HepG2 (cell line): Measurements from ENCODE around the gene CTSA. TPM values are rescaled to one million over a fixed set of nuclear protein-coding genes. Genes with fewer than 3 reads are reported as not detected.

Experiments
- CHD2 ChIP-seq: IDR thresholded peaks from 2 replicates; pipeline ENCODE4 v1.6.1; 2011; ENCODE audit warnings: low read depth, low read length, improper control_type of control experiment
- ELF1 ChIP-seq: sonication (generic); formaldehyde crosslinking; IDR thresholded peaks from 2 replicates; pipeline ENCODE4 v1.4.0; 2020; ENCODE audit warnings: missing genetic modification reagents
- FOXK1 ChIP-seq: sonication (generic); formaldehyde crosslinking; IDR thresholded peaks from 2 replicates; pipeline ENCODE4 v1.4.0; 2020; ENCODE audit warnings: low read depth, missing genetic modification reagents, borderline replicate concordance
- KLF16 ChIP-seq, 2 experiments: sonication (generic) in 1 of 2; formaldehyde crosslinking in 1 of 2; IDR thresholded peaks; 2 replicates each; pipeline versions ENCODE4 v1.6.1 to v1.8.0; 2016 to 2023; ENCODE audit warnings: missing genetic modification reagents in 2 of 2, missing compliant biosample characterization in 1 of 2
- NCOA2 ChIP-seq: sonication (generic); formaldehyde crosslinking; IDR thresholded peaks from 2 replicates; pipeline ENCODE4 v1.8.0; 2022; ENCODE audit warnings: inconsistent platforms
- PHF21A ChIP-seq: sonication (generic); formaldehyde crosslinking; IDR thresholded peaks from 2 replicates; pipeline ENCODE4 v1.5.0; 2020; ENCODE audit warnings: mild to moderate bottlenecking, missing genetic modification reagents
- YEATS2 ChIP-seq: sonication (generic); formaldehyde crosslinking; IDR thresholded peaks from 2 replicates; pipeline ENCODE4 v1.4.0; 2020; ENCODE audit warnings: missing genetic modification reagents, borderline replicate concordance
- ZBTB40 ChIP-seq, 2 experiments: fragments of 450-650 bp in 1 of 2; sonication (generic) in 1 of 2; formaldehyde crosslinking in 1 of 2; IDR thresholded peaks; 2 replicates each; pipeline versions ENCODE4 v1.6.1 to v1.8.0; 2016 to 2022; ENCODE audit warnings: antibody characterized with exemption in 1 of 2, mild to moderate bottlenecking in 1 of 2, missing genetic modification reagents in 1 of 2
- ZNF160 ChIP-seq: sonication (generic); formaldehyde crosslinking; IDR thresholded peaks from 2 replicates; pipeline ENCODE4 v1.8.0; 2022; ENCODE audit warnings: mild to moderate bottlenecking, inconsistent platforms, missing genetic modification reagents
- ZNF362 ChIP-seq: sonication (generic); formaldehyde crosslinking; IDR thresholded peaks from 2 replicates; pipeline ENCODE4 v1.4.0; 2020; ENCODE audit warnings: missing genetic modification reagents, mild to moderate bottlenecking, borderline replicate concordance
- ZNF552 ChIP-seq: sonication (generic); formaldehyde crosslinking; IDR thresholded peaks from 2 replicates; pipeline ENCODE4 v1.9.0; 2022; ENCODE audit warnings: missing genetic modification reagents, mild to moderate bottlenecking, borderline replicate concordance
- ZNF562 ChIP-seq: sonication (generic); formaldehyde crosslinking; IDR thresholded peaks from 2 replicates; pipeline ENCODE4 v1.8.0; 2022; ENCODE audit warnings: missing genetic modification reagents, borderline replicate concordance
- ZNF564 ChIP-seq: sonication (generic); formaldehyde crosslinking; IDR thresholded peaks from 2 replicates; pipeline ENCODE4 v1.8.1; 2023; ENCODE audit warnings: mild to moderate bottlenecking, missing genetic modification reagents
- ZNF724P ChIP-seq: sonication (generic); formaldehyde crosslinking; IDR thresholded peaks from 2 replicates; pipeline ENCODE4 v1.8.0; 2022; ENCODE audit warnings: missing genetic modification reagents, borderline replicate concordance
- ZNF788 ChIP-seq: sonication (generic); formaldehyde crosslinking; IDR thresholded peaks from 2 replicates; pipeline ENCODE4 v1.5.0; 2020; ENCODE audit warnings: mild to moderate bottlenecking, missing genetic modification reagents, borderline replicate concordance
- ZSCAN21 ChIP-seq: sonication (generic); formaldehyde crosslinking; IDR thresholded peaks from 2 replicates; pipeline ENCODE4 v1.8.0; 2022; ENCODE audit warnings: mild to moderate bottlenecking, missing genetic modification reagents, moderate library complexity, borderline replicate concordance
- polyA plus RNA-seq, 8 experiments: library from polyadenylated mRNA; depleted of rRNA in 3 of 8; stranded (reverse) in 7 of 8; unstranded in 1 of 8; fragments of >200 nt; fragmentation: Illumina TruSeq in 4 of 8; extraction: Trizol in 4 of 8; gene quantifications; 2 replicates each; pipeline versions ENCODE4 v1.2.1 to v1.2.3, GENCODE V29; 2011 to 2016; ENCODE audit warnings: low read depth in 4 of 8, missing spikeins in 1 of 8, mixed read lengths in 1 of 8; ENCODE audit not compliant: insufficient read depth in 1 of 8
- total RNA-seq, 5 experiments: library from RNA; depleted of rRNA; stranded (reverse); fragments of >200 nt; fragmentation: Illumina TruSeq; extraction: Trizol; gene quantifications; 2 replicates each; pipeline ENCODE4 v1.2.3, GENCODE V29; 2016; ENCODE audit warnings: low read depth in 1 of 5
- TF ChIP-seq, protein P1 (sequence below): sonication (generic); formaldehyde crosslinking; IDR thresholded peaks from 2 replicates; pipeline ENCODE4 v1.8.0; 2023; ENCODE audit warnings: mild to moderate bottlenecking, missing genetic modification reagents

The CTSA gene
- total and polyA plus RNA-seq, 2 of the 13 experiments (the other 11 are each of a cell fraction or from before 2014, with no cell fraction given), result 202 to 231 TPM

- TF ChIP-seq ZNF362 (CRISPR knock-in tag), result no peak
- peak; percentile 76 for TF ChIP-seq ELF1 (CRISPR knock-in tag)
- peak; percentile 32 for TF ChIP-seq ZSCAN21 (CRISPR knock-in tag)
- TF ChIP-seq CHD2, result peak; percentile 78
- peak; percentile 53; the same call in 1 of the 2 replicates for TF ChIP-seq ZNF788 (CRISPR knock-in tag)
- TF ChIP-seq ZBTB40 (IDR thresholded peaks at IDR 0.05), result no peak
- peak; percentile 71; the same call in 1 of the 2 replicates for TF ChIP-seq ZBTB40 (CRISPR knock-in tag; IDR thresholded peaks at IDR 0.05)
- TF ChIP-seq, protein P1, sequence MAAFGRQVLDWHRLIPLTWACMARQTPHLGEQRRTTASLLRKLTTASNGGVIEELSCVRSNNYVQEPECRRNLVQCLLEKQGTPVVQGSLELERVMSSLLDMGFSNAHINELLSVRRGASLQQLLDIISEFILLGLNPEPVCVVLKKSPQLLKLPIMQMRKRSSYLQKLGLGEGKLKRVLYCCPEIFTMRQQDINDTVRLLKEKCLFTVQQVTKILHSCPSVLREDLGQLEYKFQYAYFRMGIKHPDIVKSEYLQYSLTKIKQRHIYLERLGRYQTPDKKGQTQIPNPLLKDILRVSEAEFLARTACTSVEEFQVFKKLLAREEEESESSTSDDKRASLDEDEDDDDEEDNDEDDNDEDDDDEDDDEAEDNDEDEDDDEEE, result no peak; the same call in 1 of the 2 replicates
- no peak for TF ChIP-seq ZNF564
- peak; percentile 71; the same call in 1 of the 2 replicates for TF ChIP-seq ZNF160 (CRISPR knock-in tag)
- no peak for TF ChIP-seq ZNF562 (CRISPR knock-in tag)
- 0 out of 2 replicates have a peak, but pooled peaks have one; percentile 28 for TF ChIP-seq ZNF552 (CRISPR knock-in tag)
- peak in 1 of 2 experiments; percentile 65; a peak in 1 of 4 replicates for TF ChIP-seq KLF16 (CRISPR knock-in tag; IDR thresholded peaks at IDR 0.05)
- TF ChIP-seq YEATS2 (CRISPR knock-in tag), result peak; percentile 84
- TF ChIP-seq FOXK1 (CRISPR knock-in tag), result peak; percentile 73; the same call in 1 of the 2 replicates
- peak; percentile 24 for TF ChIP-seq NCOA2 (CRISPR knock-in tag)
- no peak for TF ChIP-seq PHF21A
- no peak for TF ChIP-seq ZNF724P (CRISPR knock-in tag)
Observed at GRCh38 chr20:45880988-45881788, 9.9 kb upstream of the CTSA start, which contains the start of gene ZSWIM1 (continued).
